NCI-H2107 treated with DMSO at 0.1 percent for 48 hours (cell line): Measurements from ENCODE around the gene SALL1.

ENCODE experiments used
- DNase-seq: peaks from one replicate; lab custom pipeline; 2025; ENCODE audit not compliant: unreplicated experiment; lab: John Stamatoyannopoulos, UW

Gene SALL1

GRCh38 chr16:51150888-51151320 lies at the start of gene SALL1:
Gene SALL1 (minus strand): TSS chr16:51151270. CDS start chr16:51151241, 29 bp downstream.
- no peak for DNase-seq

GRCh38 chr16:51200793-51201192 lies 49.7 kb upstream of the SALL1 start:
- DNase-seq, result no peak

GRCh38 chr16:51197953-51198748 lies 47.1 kb upstream of the SALL1 start:
- no peak for DNase-seq

- DNase-seq, result no peak
These were observed 42.8 kb upstream of the SALL1 start for GRCh38 chr16:51193879-51194278.

GRCh38 chr16:51184702-51185433 lies 33.8 kb upstream of the SALL1 start:
- no peak for DNase-seq

- no peak for DNase-seq
These were observed 30.4 kb upstream of the SALL1 start for GRCh38 chr16:51181503-51181811.

GRCh38 chr16:51180719-51181502 lies 29.8 kb upstream of the SALL1 start:
- DNase-seq, result no peak

GRCh38 chr16:51175081-51175480 lies 24.0 kb upstream of the SALL1 start:
- DNase-seq, result no peak

GRCh38 chr16:51172368-51172767 lies 21.3 kb upstream of the SALL1 start:
- no peak for DNase-seq

GRCh38 chr16:51168755-51169154 lies 17.7 kb upstream of the SALL1 start:
- no peak for DNase-seq

GRCh38 chr16:51167170-51167895 lies 16.3 kb upstream of the SALL1 start:
- no peak for DNase-seq

GRCh38 chr16:51166541-51166940 lies 15.5 kb upstream of the SALL1 start:
- DNase-seq, result no peak

- DNase-seq, result no peak
These were observed 15.0 kb upstream of the SALL1 start for GRCh38 chr16:51166091-51166490.

- no peak for DNase-seq
These were observed 14.0 kb upstream of the SALL1 start for GRCh38 chr16:51165043-51165442.

GRCh38 chr16:51164574-51164973 lies 13.5 kb upstream of the SALL1 start:
- DNase-seq, result no peak

GRCh38 chr16:51163894-51164566 lies 13.0 kb upstream of the SALL1 start:
- DNase-seq, result no peak

- no peak for DNase-seq
These were observed 12.3 kb upstream of the SALL1 start for GRCh38 chr16:51163366-51163765.

- no peak for DNase-seq
These were observed 10.5 kb upstream of the SALL1 start for GRCh38 chr16:51161440-51162195.

GRCh38 chr16:51159865-51160264 lies 8.8 kb upstream of the SALL1 start:
- DNase-seq, result no peak

- no peak for DNase-seq
These were observed 8.2 kb upstream of the SALL1 start for GRCh38 chr16:51159296-51159695.
